Coronary artery (tissue), 2 donors: ENCODE data around the gene KATNB1.

Experiments used
- DNase-seq: peaks from one replicate; pipeline ENCODE4 v3.0.0-alpha.2; 2017; ENCODE audit warnings: low spot score
- H3K27ac ChIP-seq, 2 donors: fragments of 200-600 bp; sonication (generic); one replicate each; pipeline ENCODE4 v1.5.1; 2016 to 2019
- H3K4me3 ChIP-seq: fragments of 200-600 bp; sonication (generic); 2 replicates; pipeline ENCODE4 v1.5.1; 2016; ENCODE audit warnings: mild to moderate bottlenecking, moderate library complexity
- CTCF ChIP-seq: fragments of 200-600 bp; sonication (generic); IDR thresholded peaks from one replicate; pipeline ENCODE4 v1.5.1; 2019; ENCODE audit warnings: antibody characterized with exemption

KATNB1 gene

GRCh38 chr16:57721356-57722209 is 14.0 kb upstream of the KATNB1 start:
- DNase-seq: no peak
- Histone ChIP-seq H3K4me3 (no peak overlapping the region), H3K27ac (no peak overlapping the region)
- no peak for TF ChIP-seq CTCF

- Histone ChIP-seq H3K27ac (no peak overlapping the region), H3K4me3 (no peak overlapping the region)
- DNase-seq: no peak
- no peak for TF ChIP-seq CTCF
Observed at GRCh38 chr16:57722210-57722499, 13.4 kb upstream of the KATNB1 start.

GRCh38 chr16:57722651-57723050 is 12.9 kb upstream of the KATNB1 start:
- no peak for TF ChIP-seq CTCF
- DNase-seq: no peak
- no peak overlapping the region for H3K4me3 ChIP-seq
- no peak overlapping the region for H3K27ac ChIP-seq

GRCh38 chr16:57723170-57723569 is 12.4 kb upstream of the KATNB1 start:
- TF ChIP-seq CTCF: no peak
- DNase-seq: no peak
- Histone ChIP-seq H3K4me3 (no peak overlapping the region), H3K27ac (no peak overlapping the region)

GRCh38 chr16:57724531-57724930 is 11.0 kb upstream of the KATNB1 start:
- no peak for TF ChIP-seq CTCF
- no peak overlapping the region for H3K27ac ChIP-seq
- DNase-seq: no peak

GRCh38 chr16:57725151-57725550 is 10.4 kb upstream of the KATNB1 start:
- no peak for DNase-seq
- Histone ChIP-seq H3K27ac (no peak overlapping the region), H3K4me3 (no peak overlapping the region)
- TF ChIP-seq CTCF: no peak

More at GRCh38 chr16:57724531-57724930, 11.0 kb upstream of the KATNB1 start:
- no peak overlapping the region for H3K4me3 ChIP-seq

GRCh38 chr16:57725554-57725953 is 10.0 kb upstream of the KATNB1 start:
- no peak for TF ChIP-seq CTCF
- no peak for DNase-seq
- Histone ChIP-seq H3K27ac (no peak overlapping the region), H3K4me3 (no peak overlapping the region)
